ENCODE measurements around the gene BANF2.
"Not testable (repeated sequence)": the region's sequence is repeated elsewhere in the genome, so short reads cannot be mapped to it uniquely, and the experiment has no call there.

Gene BANF2

GRCh38 chr20:17683218-17684076 is 16.3 kb upstream of the BANF2 start:
- no peak for DNase-seq

- no peak for DNase-seq
These were observed 15.5 kb upstream of the BANF2 start for GRCh38 chr20:17684077-17684888.

GRCh38 chr20:17685168-17685567 is 14.6 kb upstream of the BANF2 start:
- DNase-seq = no peak

GRCh38 chr20:17687800-17688199 is 12.0 kb upstream of the BANF2 start:
- DNase-seq = no peak

GRCh38 chr20:17688965-17689364 is 10.8 kb upstream of the BANF2 start:
- no peak for DNase-seq

GRCh38 chr20:17690144-17690543 is 9.6 kb upstream of the BANF2 start:
- no peak for DNase-seq

GRCh38 chr20:17691758-17692157 is 8.0 kb upstream of the BANF2 start:
- no peak for DNase-seq

- no peak for DNase-seq
These were observed 6.2 kb upstream of the BANF2 start for GRCh38 chr20:17693444-17694001.

- no peak for DNase-seq
These were observed 5.0 kb upstream of the BANF2 start for GRCh38 chr20:17694767-17695166.

- DNase-seq = no peak
These were observed 3.5 kb upstream of the BANF2 start for GRCh38 chr20:17696287-17696686.

- DNase-seq = no peak
These were observed 2.6 kb upstream of the BANF2 start for GRCh38 chr20:17697171-17697570.

- DNase-seq = no peak
These were observed 1.4 kb upstream of the BANF2 start for GRCh38 chr20:17698384-17698783.

- DNase-seq = no peak
These were observed 871 bp downstream of the BANF2 start for GRCh38 chr20:17700637-17701036.

GRCh38 chr20:17701826-17702225 is 2.1 kb downstream of the BANF2 start:
- no peak for DNase-seq

- no peak for DNase-seq
These were observed 5.0 kb downstream of the BANF2 start for GRCh38 chr20:17704589-17705317.

- DNase-seq = no peak
These were observed 6.2 kb downstream of the BANF2 start for GRCh38 chr20:17705916-17706315.

GRCh38 chr20:17706632-17707031 is 6.9 kb downstream of the BANF2 start:
- DNase-seq = no peak

- DNase-seq = not testable (repeated sequence)
These were observed 8.2 kb downstream of the BANF2 start for GRCh38 chr20:17707951-17708350.

GRCh38 chr20:17708675-17709360 is 9.1 kb downstream of the BANF2 start:
- no peak for DNase-seq

- DNase-seq = no peak
These were observed 9.9 kb downstream of the BANF2 start for GRCh38 chr20:17709361-17710293.
